ENCODE data around the gene KRT4. TPM values are rescaled to one million over a fixed set of nuclear protein-coding genes. Genes with fewer than 3 reads are reported as not detected.

Gene KRT4
- total RNA-seq, 2 experiments from 2014 or later, result 0.11 to 0.16 TPM

DNA sequence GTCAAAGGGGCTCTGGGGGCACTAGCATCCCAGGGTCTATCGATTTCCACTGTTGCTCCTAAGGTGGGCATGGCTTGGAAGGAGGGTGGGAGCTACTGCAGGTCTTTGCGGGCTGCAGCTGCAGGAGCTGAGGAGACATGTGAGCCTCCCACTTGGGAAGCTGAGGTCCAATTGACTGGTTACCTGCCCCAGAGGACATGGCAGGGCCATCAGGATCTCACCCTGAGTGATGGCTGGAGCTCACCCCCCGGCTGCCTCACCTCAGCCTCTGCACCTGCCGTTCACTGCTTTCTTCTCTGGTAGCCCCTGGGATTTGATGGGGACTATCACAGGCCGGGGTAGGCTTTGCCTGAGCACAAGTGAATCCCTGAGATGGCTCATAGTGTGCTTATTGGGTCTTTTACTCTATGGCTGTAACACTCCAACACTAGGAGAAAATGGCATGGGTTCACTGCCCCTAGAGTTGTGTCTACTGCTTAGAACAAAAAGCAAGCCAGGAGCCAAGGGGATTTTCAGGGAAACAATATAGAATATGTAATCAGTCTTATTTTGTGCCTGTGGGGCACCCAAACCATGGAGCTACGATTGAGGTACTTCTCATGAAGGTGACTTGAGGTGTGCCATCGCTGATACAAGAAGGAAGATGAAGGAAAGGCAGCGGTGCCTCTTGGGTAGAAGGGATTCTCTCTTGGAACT is 3.2 kb upstream of the KRT4 start:
- Mint-ChIP-seq H3K4me1 (ENCODE audit: low read depth) (peaks cover 10% of the 10 kb centered on the region), H3K27me3 (peaks cover 1% of the 10 kb centered on the region), H3K36me3 (ENCODE audit: low read depth) (no peaks in the 10 kb centered on the region), H3K4me3 (no peak overlapping the region), H3K27ac (no peak overlapping the region), H3K9me3 (no peaks in the 10 kb centered on the region)
- ATAC-seq (no peak), DNase-seq (no peak)
- TF ChIP-seq, protein P1, sequence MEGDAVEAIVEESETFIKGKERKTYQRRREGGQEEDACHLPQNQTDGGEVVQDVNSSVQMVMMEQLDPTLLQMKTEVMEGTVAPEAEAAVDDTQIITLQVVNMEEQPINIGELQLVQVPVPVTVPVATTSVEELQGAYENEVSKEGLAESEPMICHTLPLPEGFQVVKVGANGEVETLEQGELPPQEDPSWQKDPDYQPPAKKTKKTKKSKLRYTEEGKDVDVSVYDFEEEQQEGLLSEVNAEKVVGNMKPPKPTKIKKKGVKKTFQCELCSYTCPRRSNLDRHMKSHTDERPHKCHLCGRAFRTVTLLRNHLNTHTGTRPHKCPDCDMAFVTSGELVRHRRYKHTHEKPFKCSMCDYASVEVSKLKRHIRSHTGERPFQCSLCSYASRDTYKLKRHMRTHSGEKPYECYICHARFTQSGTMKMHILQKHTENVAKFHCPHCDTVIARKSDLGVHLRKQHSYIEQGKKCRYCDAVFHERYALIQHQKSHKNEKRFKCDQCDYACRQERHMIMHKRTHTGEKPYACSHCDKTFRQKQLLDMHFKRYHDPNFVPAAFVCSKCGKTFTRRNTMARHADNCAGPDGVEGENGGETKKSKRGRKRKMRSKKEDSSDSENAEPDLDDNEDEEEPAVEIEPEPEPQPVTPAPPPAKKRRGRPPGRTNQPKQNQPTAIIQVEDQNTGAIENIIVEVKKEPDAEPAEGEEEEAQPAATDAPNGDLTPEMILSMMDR (IDR thresholded peaks at IDR 0.05), result no peak
- intact Hi-C loops (cut with micrococcal nuclease), result no loop called here
- CTCF ChIA-PET, result interaction anchor here (1.1 to 1.7 kb wide), 3 partner anchors 49 to 163 kb away, joined by 4 to 7 read pairs (median 4); no protein-coding TSS in a partner anchor
- POLR2A ChIA-PET, result interaction anchor here (0.8 kb wide), 1 partner anchor 27 kb away, joined by 3 read pairs; no protein-coding TSS in a partner anchor

GRCh38 chr12:52815676-52816588 is 2.0 kb upstream of the KRT4 start:
- Mint-ChIP-seq H3K4me3 (no peak overlapping the region), H3K4me1 (ENCODE audit: low read depth) (peaks cover 10% of the 10 kb centered on the region), H3K27ac (no peak overlapping the region), H3K27me3 (peaks cover 1% of the 10 kb centered on the region), H3K9me3 (no peaks in the 10 kb centered on the region), H3K36me3 (ENCODE audit: low read depth) (no peaks in the 10 kb centered on the region)
- intact Hi-C loops (cut with micrococcal nuclease), result no loop called here
- POLR2A ChIA-PET, result interaction anchor here (0.5 kb wide), 1 partner anchor 442 kb away, joined by 3 read pairs; no protein-coding TSS in a partner anchor
- CTCF ChIA-PET, result interaction anchor here (0.6 kb wide), 1 partner anchor 15 kb away, joined by 3 read pairs; no protein-coding TSS in a partner anchor
- DNase-seq (no peak), ATAC-seq (no peak)
- TF ChIP-seq, protein P1 (IDR thresholded peaks at IDR 0.05), result no peak

GRCh38 chr12:52815161-52815560 is 1.2 kb upstream of the KRT4 start:
- Mint-ChIP-seq H3K9me3 (no peaks in the 10 kb centered on the region), H3K4me3 (no peak overlapping the region), H3K27ac (no peak overlapping the region), H3K4me1 (ENCODE audit: low read depth) (peaks cover 10% of the 10 kb centered on the region), H3K27me3 (no peaks in the 10 kb centered on the region), H3K36me3 (ENCODE audit: low read depth) (no peaks in the 10 kb centered on the region)
- ChIA-PET POLR2A (no interaction called here), CTCF (no interaction called here)
- DNase-seq (no peak), ATAC-seq (no peak)
- TF ChIP-seq, protein P1 (IDR thresholded peaks at IDR 0.05), result no peak
- intact Hi-C loops (cut with micrococcal nuclease), result no loop called here

GRCh38 chr12:52814710-52815155 is 817 bp upstream of the KRT4 start:
- no peak for DNase-seq
- POLR2A ChIA-PET, result no interaction called here
- intact Hi-C loops (cut with micrococcal nuclease), result no loop called here
- Mint-ChIP-seq H3K9me3 (no peaks in the 10 kb centered on the region), H3K27me3 (no peaks in the 10 kb centered on the region), H3K4me3 (no peak overlapping the region), H3K27ac (no peak overlapping the region), H3K36me3 (ENCODE audit: low read depth) (no peaks in the 10 kb centered on the region), H3K4me1 (ENCODE audit: low read depth) (peaks cover 10% of the 10 kb centered on the region)
- TF ChIP-seq, protein P1 (IDR thresholded peaks at IDR 0.05), result no peak
- CTCF ChIA-PET, result no interaction called here
- no peak for ATAC-seq
